Astrocyte of the spinal cord (primary cell): ENCODE results near the gene TAS2R38.
"Not testable (repeated sequence)": the region's sequence is repeated elsewhere in the genome, so short reads cannot be mapped to it uniquely, and the experiment has no call there.

ENCODE experiments used
- DNase-seq: peaks from one replicate; pipeline ENCODE4 v3.0.0; 2011; ENCODE audit warnings: low read depth, low spot score
- H3K4me3 ChIP-seq: 2 replicates; pipeline ENCODE4 v1.5.1; 2011; ENCODE audit warnings: low read depth, mild to moderate bottlenecking, low read length, moderate library complexity
- in situ Hi-C: cut with HindIII; loops from 2 replicates; pipeline ENCODE4 v1.10.0; 2017; ENCODE audit warnings: low sequenced_read_pairs
- TF ChIP-seq, protein P1 (sequence below): IDR thresholded peaks from 2 replicates; pipeline ENCODE4 v1.5.1; 2012; ENCODE audit warnings: low read depth, mild to moderate bottlenecking, low read length, inconsistent platforms

TAS2R38 gene

DNA sequence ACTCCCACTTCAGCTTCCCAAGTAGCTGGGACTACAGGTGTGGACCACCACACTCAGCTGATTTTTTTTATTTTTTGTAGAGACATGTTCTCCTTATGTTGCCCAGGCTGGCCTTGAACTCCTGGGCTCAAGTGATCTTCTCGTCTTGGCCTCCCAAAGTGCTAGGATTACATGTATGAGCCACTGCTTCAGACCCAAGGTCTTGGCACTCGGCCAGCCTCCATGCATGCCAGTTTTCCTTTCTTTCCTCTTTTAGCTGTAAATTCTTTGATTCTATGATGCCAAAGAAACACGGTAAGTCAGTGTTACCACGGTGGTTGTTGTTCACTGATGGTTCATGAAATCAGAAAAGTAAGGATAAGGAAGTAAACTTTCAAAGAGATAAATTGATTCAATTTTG is 19.1 kb upstream of the TAS2R38 start:
- in situ Hi-C loops, result no loop called here
- no peak overlapping the region for H3K4me3 ChIP-seq
- DNase-seq, result no peak
- TF ChIP-seq, protein P1, sequence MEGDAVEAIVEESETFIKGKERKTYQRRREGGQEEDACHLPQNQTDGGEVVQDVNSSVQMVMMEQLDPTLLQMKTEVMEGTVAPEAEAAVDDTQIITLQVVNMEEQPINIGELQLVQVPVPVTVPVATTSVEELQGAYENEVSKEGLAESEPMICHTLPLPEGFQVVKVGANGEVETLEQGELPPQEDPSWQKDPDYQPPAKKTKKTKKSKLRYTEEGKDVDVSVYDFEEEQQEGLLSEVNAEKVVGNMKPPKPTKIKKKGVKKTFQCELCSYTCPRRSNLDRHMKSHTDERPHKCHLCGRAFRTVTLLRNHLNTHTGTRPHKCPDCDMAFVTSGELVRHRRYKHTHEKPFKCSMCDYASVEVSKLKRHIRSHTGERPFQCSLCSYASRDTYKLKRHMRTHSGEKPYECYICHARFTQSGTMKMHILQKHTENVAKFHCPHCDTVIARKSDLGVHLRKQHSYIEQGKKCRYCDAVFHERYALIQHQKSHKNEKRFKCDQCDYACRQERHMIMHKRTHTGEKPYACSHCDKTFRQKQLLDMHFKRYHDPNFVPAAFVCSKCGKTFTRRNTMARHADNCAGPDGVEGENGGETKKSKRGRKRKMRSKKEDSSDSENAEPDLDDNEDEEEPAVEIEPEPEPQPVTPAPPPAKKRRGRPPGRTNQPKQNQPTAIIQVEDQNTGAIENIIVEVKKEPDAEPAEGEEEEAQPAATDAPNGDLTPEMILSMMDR, result no peak

DNA sequence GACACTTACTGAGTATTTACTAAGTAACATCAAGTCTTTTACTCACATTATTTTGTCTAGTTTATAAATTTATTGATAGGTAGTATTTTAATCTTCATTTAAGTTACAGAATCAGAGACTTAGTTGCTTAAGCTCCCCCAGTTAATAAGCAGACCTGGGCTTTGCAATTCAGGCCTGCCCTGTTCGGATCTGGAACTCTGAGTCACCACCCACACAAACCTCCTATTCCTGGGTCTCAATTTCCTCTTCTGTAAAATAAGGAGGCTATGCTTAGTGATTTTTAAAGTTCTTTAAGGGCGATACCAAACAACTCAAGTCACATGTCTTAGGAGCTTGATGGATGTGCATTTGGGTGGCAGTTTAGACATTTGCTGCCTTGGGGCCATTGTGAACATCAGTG is 18.6 kb upstream of the TAS2R38 start:
- in situ Hi-C loops, result no loop called here

DNA sequence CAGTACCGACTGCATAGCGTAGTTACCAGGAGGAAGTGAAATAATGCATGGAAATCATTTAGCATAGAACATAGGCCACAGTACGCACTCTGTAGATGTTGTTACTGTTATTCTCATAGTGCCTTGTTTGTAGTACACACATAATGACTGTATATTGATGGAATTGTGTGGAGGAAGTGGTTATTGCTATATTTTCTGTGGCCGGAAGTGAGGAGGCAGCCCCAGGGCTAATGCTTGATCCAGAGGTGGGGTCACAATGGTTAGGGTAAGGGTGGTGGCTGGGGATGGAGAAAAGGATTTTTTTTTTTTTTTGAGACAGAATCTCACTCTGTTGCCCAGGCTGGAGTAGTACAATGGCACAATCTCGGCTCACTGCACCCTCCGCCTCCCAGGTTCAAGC is 17.6 kb upstream of the TAS2R38 start:
- DNase-seq, result no peak
- no peak overlapping the region for H3K4me3 ChIP-seq
- TF ChIP-seq, protein P1, result no peak
- in situ Hi-C loops, result no loop called here

More for the DNA sequence above, 18.6 kb upstream of the TAS2R38 start:
- no peak for DNase-seq
- H3K4me3 ChIP-seq, result no peak overlapping the region
- TF ChIP-seq, protein P1, result no peak

DNA sequence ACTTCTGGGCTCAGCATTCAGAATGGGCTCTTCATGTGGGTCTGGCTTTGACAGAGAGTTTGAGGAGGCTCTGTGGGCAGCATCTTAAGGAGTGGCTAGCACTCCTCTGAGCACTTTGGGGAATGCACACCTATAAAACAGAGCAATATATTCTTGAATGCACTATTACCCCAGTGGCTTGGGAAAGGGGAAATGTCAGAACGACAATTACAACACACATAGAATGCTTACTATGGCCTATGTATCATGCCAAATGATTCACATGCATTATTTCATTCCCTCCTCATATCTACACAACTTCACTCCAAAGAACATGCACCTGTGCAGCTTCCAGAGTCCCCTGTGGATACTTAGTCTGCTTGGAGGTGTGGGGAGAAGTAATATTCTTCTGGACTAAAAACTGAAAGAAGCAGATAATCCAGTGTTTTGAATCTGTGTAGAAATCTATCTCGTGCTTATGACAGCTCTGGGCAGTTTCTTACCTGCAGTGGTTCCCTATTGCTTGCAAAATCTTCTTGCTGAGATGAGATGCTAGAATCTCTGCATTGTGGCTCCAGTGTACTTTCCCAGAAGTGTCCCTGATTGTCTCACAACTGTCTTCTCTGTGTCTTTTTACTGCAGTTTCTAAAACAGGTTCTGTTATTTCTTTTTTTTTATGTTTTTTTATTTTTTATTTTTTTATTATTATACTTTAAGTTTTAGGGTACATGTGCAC is 16.6 kb upstream of the TAS2R38 start:
- in situ Hi-C loops, result no loop called here
- H3K4me3 ChIP-seq, result no peak overlapping the region
- TF ChIP-seq, protein P1, result no peak
- DNase-seq, result no peak

DNA sequence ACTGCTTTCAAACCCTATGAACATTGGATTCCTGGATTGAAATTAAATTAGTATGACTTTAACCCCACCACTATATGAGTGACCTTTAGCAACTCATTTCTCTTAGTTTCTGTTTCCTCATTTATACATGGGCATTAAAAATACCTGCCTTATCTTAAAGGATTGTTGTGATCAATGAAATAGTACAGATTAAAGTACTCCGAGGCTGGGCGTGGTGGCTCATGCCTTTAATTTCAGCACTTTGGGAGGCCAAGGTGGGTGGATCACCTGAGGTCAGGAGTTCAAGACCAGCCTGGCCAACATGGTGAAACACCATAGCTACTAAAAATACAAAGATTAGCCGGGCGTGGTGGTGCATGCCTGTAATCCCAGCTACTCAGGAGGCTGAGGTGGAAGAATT is 14.2 kb upstream of the TAS2R38 start:
- DNase-seq, in situ Hi-C loops, H3K4me3 ChIP-seq: not testable (repeated sequence)

DNA sequence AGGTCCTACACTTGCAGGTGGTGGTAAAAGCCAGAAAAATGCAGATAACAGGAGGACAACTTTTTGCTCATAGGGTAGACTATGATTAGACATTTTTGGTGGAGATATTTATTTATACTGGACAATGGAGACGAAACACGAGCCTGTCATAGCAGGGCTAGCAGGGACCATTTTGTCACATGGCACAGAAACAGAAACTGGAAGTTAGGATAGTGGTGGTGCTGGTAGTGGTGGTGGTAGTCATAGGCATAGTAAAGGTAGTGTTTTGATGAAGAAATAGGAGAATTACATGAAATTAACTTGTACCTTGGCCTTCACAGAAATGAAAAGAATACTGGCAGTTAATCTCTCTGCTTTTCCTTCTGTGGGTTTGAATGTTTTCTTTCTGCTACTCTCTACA is 13.3 kb upstream of the TAS2R38 start:
- TF ChIP-seq, protein P1, result no peak
- no peak overlapping the region for H3K4me3 ChIP-seq
- no peak for DNase-seq
- in situ Hi-C loops, result no loop called here

DNA sequence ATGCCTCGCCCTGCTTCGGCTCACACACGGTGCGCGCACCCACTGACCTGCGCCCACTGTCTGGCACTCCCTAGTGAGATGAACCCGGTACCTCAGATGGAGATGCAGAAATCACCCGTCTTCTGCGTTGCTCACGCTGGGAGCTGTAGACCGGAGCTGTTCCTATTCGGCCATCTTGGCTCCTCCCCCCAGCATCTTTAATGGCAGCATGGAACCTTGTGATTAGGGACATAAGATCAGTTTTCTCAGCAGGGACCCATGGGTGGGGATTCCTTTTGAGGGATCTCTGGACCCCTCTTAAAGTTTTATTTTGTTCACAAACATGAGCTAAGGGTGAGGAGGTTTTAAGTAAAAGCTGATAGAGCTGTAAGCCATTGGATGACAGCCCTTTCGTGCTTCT is 12.4 kb upstream of the TAS2R38 start:
- in situ Hi-C loops, H3K4me3 ChIP-seq, DNase-seq: not testable (repeated sequence)

DNA sequence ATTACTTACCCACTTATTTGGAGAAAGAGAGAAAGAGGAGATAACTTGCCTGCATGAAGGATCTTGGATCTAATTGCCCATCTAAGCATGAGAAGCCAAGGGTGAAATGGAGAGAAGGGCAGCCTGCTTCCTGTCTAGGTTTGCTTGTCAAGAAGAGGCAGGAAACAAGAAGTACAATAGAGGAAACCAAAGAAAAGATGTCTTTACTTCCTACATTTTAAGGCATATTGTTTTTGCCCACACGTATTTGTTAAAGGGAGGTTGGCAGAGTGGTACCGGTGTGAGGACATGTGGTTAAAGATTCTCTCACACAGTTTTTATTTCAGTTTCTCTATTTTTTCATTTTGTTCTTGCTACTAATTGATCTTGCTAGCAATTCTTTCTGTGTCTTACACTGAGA is 6.0 kb upstream of the TAS2R38 start:
- no peak overlapping the region for H3K4me3 ChIP-seq
- in situ Hi-C loops, result no loop called here
- TF ChIP-seq, protein P1, result no peak
- no peak for DNase-seq
